ENCODE results near the gene FHIT. TPM values are rescaled to one million over a fixed set of nuclear protein-coding genes. Genes with fewer than 3 reads are reported as not detected.

FHIT gene
- total and polyA plus RNA-seq, 10 of the 15 experiments (the other 5 are each of a cell fraction or from before 2014, with no cell fraction given) = 4.2 to 14.9 (median 9.4) TPM

DNA sequence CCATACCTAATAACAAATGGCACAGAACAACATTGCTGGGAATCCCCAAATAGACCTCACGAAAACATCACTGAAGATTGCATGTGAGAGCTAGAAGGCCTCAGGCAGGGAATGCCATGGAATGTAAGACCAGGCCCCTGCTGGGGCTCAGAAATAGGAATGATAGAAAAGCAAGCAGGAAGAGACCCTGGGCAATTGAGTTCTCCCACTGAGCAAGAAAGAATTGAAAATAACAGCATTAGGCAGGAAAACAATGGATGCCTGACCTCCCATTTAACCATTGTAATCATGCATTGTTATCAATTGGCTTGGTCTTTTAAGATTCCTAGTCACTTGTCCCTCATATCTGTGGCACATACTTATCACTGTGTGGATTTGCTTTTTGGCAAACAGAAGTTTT lies 581.6 kb downstream of the FHIT start:
- RAD21 ChIA-PET (ENCODE audit: unreplicated experiment) = no interaction called here
- no TSS peak for BruUV-seq (replicated peaks)
- H3K36me3 ChIP-seq (ENCODE audit: control insufficient read depth in 2 of 2, insufficient read depth in 2 of 2, low read length in 1 of 2) = no peaks in the 10 kb centered on the region
- 75% methylated on average over 1 of the region's 1 CpG for WGBS (ENCODE audit: insufficient coverage, insufficient replicate concordance, low lambda C conversion rate, missing lambda C conversion rate)
- DNase-seq (ENCODE audit: low read depth, low spot score) = no peak
- no peak overlapping the region for H3K4me3 ChIP-seq
- no peak overlapping the region for H2AFZ ChIP-seq (ENCODE audit: control insufficient read depth, low read depth, low read length)
- no peaks in the 10 kb centered on the region for H4K20me1 ChIP-seq (ENCODE audit: control insufficient read depth, insufficient read depth)
- no peak for ATAC-seq
- in situ Hi-C loops (cut with MboI) (no loop called here), intact Hi-C loops (cut with micrococcal nuclease; ENCODE audit: unreplicated experiment) (no loop called here)
- SMC1A ChIA-PET (ENCODE audit: uncharacterized antibody, unreplicated experiment) = interaction anchor here (0.5 kb wide), 1 partner anchor 1582 kb away, joined by 3 read pairs; no protein-coding TSS in a partner anchor
- POLR2A ChIA-PET = no interaction called here
- no peak overlapping the region for H3K27ac ChIP-seq (ENCODE audit: control insufficient read depth, insufficient read depth)
- H3K79me2 ChIP-seq (ENCODE audit: control insufficient read depth, insufficient read depth, low read length) = no peaks in the 10 kb centered on the region
- H3K4me1 ChIP-seq (ENCODE audit: control insufficient read depth, insufficient read depth, low read length) = no peaks in the 10 kb centered on the region
- CTCF ChIA-PET = no interaction called here
- no peak for FAIRE-seq
- no peaks in the 10 kb centered on the region for H3K27me3 ChIP-seq (replicated peaks in 1 of 2; ENCODE audit: control insufficient read depth in 2 of 2, insufficient read depth in 2 of 2, low read length in 1 of 2)
- TF ChIP-seq RUNX3 (IDR thresholded peaks at IDR 0.05; ENCODE audit: low read length) = no peak
- TF ChIP-seq, protein P1, sequence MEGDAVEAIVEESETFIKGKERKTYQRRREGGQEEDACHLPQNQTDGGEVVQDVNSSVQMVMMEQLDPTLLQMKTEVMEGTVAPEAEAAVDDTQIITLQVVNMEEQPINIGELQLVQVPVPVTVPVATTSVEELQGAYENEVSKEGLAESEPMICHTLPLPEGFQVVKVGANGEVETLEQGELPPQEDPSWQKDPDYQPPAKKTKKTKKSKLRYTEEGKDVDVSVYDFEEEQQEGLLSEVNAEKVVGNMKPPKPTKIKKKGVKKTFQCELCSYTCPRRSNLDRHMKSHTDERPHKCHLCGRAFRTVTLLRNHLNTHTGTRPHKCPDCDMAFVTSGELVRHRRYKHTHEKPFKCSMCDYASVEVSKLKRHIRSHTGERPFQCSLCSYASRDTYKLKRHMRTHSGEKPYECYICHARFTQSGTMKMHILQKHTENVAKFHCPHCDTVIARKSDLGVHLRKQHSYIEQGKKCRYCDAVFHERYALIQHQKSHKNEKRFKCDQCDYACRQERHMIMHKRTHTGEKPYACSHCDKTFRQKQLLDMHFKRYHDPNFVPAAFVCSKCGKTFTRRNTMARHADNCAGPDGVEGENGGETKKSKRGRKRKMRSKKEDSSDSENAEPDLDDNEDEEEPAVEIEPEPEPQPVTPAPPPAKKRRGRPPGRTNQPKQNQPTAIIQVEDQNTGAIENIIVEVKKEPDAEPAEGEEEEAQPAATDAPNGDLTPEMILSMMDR (IDR thresholded peaks at IDR 0.05 in 2 of 3, conservative IDR thresholded peaks at IDR 0.05 in 1 of 3; ENCODE audit: control insufficient read depth in 2 of 3, extremely low read depth in 1 of 3, insufficient read depth in 1 of 3, low read depth in 3 of 3, low read length in 3 of 3) = no peak
- TF ChIP-seq FOXM1 (IDR thresholded peaks at IDR 0.05; ENCODE audit: low read depth, low read length) = no peak
- TF ChIP-seq BACH1 (IDR thresholded peaks at IDR 0.05; ENCODE audit: borderline replicate concordance) = no peak
- no peak for TF ChIP-seq DPF2 (IDR thresholded peaks at IDR 0.05)
- no peak for TF ChIP-seq NFYA (IDR thresholded peaks at IDR 0.05; ENCODE audit: borderline replicate concordance, low read depth, low read length)
- no peak for TF ChIP-seq TCF7 (IDR thresholded peaks at IDR 0.05; ENCODE audit: borderline replicate concordance)
- TF ChIP-seq, protein P2, sequence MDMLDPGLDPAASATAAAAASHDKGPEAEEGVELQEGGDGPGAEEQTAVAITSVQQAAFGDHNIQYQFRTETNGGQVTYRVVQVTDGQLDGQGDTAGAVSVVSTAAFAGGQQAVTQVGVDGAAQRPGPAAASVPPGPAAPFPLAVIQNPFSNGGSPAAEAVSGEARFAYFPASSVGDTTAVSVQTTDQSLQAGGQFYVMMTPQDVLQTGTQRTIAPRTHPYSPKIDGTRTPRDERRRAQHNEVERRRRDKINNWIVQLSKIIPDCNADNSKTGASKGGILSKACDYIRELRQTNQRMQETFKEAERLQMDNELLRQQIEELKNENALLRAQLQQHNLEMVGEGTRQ (IDR thresholded peaks at IDR 0.05; ENCODE audit: borderline replicate concordance, low read depth, low read length) = no peak
- no peak for TF ChIP-seq EZH2 (IDR thresholded peaks at IDR 0.05; ENCODE audit: borderline replicate concordance, control insufficient read depth, low read depth, low read length)
- no peak for TF ChIP-seq SMAD5 (IDR thresholded peaks at IDR 0.05; ENCODE audit: low read depth)
- H3K9ac ChIP-seq (ENCODE audit: control insufficient read depth, insufficient read depth, low read length) = no peak overlapping the region
- H3K9me3 ChIP-seq (replicated peaks; ENCODE audit: control insufficient read depth, insufficient read depth, low read length) = no peaks in the 10 kb centered on the region
- H3K4me2 ChIP-seq (ENCODE audit: control insufficient read depth, insufficient read depth) = no peak overlapping the region
